Fibroblast of pulmonary artery (primary cell): ENCODE measurements around the gene EPS15.

Experiments
- DNase-seq: peaks from one replicate; pipeline ENCODE4 v3.0.0-alpha.2; 2010; ENCODE audit warnings: low read depth
- H3K4me3 ChIP-seq: replicated peaks from 2 replicates; pipeline ENCODE4 v1.5.1; 2011; ENCODE audit warnings: low read depth, mild to moderate bottlenecking, control low read depth, low read length, moderate library complexity
- CTCF ChIP-seq: IDR thresholded peaks from 2 replicates; pipeline ENCODE4 v1.5.1; 2011; ENCODE audit warnings: mild to moderate bottlenecking, control low read depth, low read length, inconsistent platforms; ENCODE audit errors: missing control alignments

The EPS15 gene

GRCh38 chr1:51378871-51379270 lies 140.2 kb downstream of the EPS15 start:
- no peak for TF ChIP-seq CTCF
- peak; percentile 35 for DNase-seq
- H3K4me3 ChIP-seq = no peak overlapping the region

GRCh38 chr1:51373898-51374297 lies 145.2 kb downstream of the EPS15 start:
- TF ChIP-seq CTCF = no peak
- DNase-seq = no peak

GRCh38 chr1:51372561-51372960 lies 146.5 kb downstream of the EPS15 start:
- no peak for TF ChIP-seq CTCF
- DNase-seq = no peak
- no peak overlapping the region for H3K4me3 ChIP-seq

More at GRCh38 chr1:51373898-51374297, 145.2 kb downstream of the EPS15 start:
- no peak overlapping the region for H3K4me3 ChIP-seq

GRCh38 chr1:51369171-51369570 lies 149.9 kb downstream of the EPS15 start:
- no peak for TF ChIP-seq CTCF
- DNase-seq = no peak
- H3K4me3 ChIP-seq = no peak overlapping the region

- H3K4me3 ChIP-seq = no peak overlapping the region
- no peak for DNase-seq
- TF ChIP-seq CTCF = no peak
Observed at GRCh38 chr1:51365774-51366173, 153.3 kb downstream of the EPS15 start.

GRCh38 chr1:51359879-51360278 lies 159.2 kb downstream of the EPS15 start:
- H3K4me3 ChIP-seq = no peak overlapping the region
- no peak for TF ChIP-seq CTCF
- DNase-seq = no peak

- DNase-seq = no peak
- no peak for TF ChIP-seq CTCF
- no peak overlapping the region for H3K4me3 ChIP-seq
Observed at GRCh38 chr1:51355382-51355781, 163.7 kb downstream of the EPS15 start.
